ENCODE data around the gene PCBP3. TPM values are rescaled to one million over a fixed set of nuclear protein-coding genes. Genes with fewer than 3 reads are reported as not detected.

The PCBP3 gene
- total RNA-seq, 2 experiments from 2014 or later, result 3.4 to 3.9 TPM

DNA sequence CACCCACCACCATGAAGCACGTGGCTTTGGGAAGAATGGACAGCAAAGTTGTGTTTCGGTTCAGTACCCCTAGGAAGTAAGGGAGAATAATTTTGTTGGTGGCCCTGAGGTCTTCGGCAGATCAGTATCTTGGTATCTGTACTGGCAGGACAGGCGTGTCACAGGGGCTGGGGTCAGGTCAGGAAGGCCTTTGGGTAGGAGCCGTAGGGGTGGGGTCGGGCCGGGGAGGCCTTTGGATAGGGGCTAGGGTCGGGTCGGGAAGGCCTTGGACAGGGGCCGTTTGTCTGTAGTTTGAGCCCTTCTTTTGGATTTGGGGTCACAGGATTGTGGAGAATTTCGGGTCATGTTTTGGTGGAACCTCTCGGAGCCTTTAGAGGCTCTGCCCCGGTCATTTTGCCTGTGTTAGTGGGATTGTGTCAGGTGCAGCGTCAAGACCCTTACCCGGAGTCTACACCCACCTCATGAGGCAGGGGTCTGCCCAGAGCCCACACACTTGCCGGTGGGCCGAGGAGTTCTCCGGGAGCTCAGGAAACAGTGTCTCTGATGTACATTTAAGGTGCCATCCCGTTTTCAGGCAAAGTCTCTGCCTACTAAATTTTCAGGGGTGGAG lies 262.8 kb downstream of the PCBP3 start:
- ChIA-PET POLR2A (no interaction called here), CTCF (no interaction called here)
- DNase-seq, result no peak
- Mint-ChIP-seq H3K4me3 (no peak overlapping the region), H3K27me3 (no peaks in the 10 kb centered on the region), H3K4me1 (no peaks in the 10 kb centered on the region), H3K36me3 (ENCODE audit: low read depth) (no peaks in the 10 kb centered on the region), H3K27ac (no peak overlapping the region), H3K9me3 (no peaks in the 10 kb centered on the region)

DNA sequence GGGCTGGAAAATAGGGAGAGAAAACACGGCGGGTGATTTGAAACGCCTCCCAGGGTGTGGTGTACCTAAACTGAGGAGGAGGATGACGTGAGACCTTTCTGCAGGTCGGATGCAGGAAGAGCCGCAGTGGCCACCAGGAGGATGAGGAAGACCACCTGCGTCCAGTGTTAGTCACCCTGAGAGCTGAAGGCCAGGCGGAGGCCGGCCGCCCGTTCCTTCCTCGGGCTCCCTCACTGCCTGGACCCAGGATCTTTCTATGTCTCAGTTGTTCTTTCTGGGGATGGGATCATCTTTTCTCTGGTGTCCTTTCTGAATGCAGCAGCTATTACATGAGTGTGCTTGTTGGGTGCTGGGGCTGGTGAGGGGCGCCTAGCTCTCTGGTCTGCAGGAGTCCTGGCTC lies 263.3 kb downstream of the PCBP3 start:
- Mint-ChIP-seq H3K4me3 (no peak overlapping the region), H3K27me3 (no peaks in the 10 kb centered on the region), H3K27ac (no peak overlapping the region), H3K36me3 (ENCODE audit: low read depth) (no peaks in the 10 kb centered on the region), H3K4me1 (no peaks in the 10 kb centered on the region), H3K9me3 (no peaks in the 10 kb centered on the region)
- POLR2A ChIA-PET, result no interaction called here
- CTCF ChIA-PET, result no interaction called here
- DNase-seq, result no peak

- no peak overlapping the region for H3K27ac Mint-ChIP-seq
- no peak overlapping the region for H3K4me3 Mint-ChIP-seq
- CTCF ChIA-PET, result no interaction called here
- H3K27me3 Mint-ChIP-seq, result no peaks in the 10 kb centered on the region
- no peaks in the 10 kb centered on the region for H3K36me3 Mint-ChIP-seq (ENCODE audit: low read depth)
- POLR2A ChIA-PET, result no interaction called here
- DNase-seq, result no peak
- no peaks in the 10 kb centered on the region for H3K9me3 Mint-ChIP-seq
- H3K4me1 Mint-ChIP-seq, result no peaks in the 10 kb centered on the region
Observed at GRCh38 chr21:45908536-45909237, 265.2 kb downstream of the PCBP3 start.

GRCh38 chr21:45909238-45909988 lies 265.9 kb downstream of the PCBP3 start:
- H3K36me3 Mint-ChIP-seq (ENCODE audit: low read depth), result no peaks in the 10 kb centered on the region
- H3K27ac Mint-ChIP-seq, result no peak overlapping the region
- CTCF ChIA-PET, result no interaction called here
- no peaks in the 10 kb centered on the region for H3K4me1 Mint-ChIP-seq
- POLR2A ChIA-PET, result no interaction called here
- H3K27me3 Mint-ChIP-seq, result no peaks in the 10 kb centered on the region
- no peak for DNase-seq
- no peak overlapping the region for H3K4me3 Mint-ChIP-seq
- no peaks in the 10 kb centered on the region for H3K9me3 Mint-ChIP-seq

GRCh38 chr21:45910155-45910547 lies 266.6 kb downstream of the PCBP3 start:
- ChIA-PET POLR2A (no interaction called here), CTCF (no interaction called here)
- no peaks in the 10 kb centered on the region for H3K27me3 Mint-ChIP-seq
- H3K36me3 Mint-ChIP-seq (ENCODE audit: low read depth), result no peaks in the 10 kb centered on the region
- no peak overlapping the region for H3K27ac Mint-ChIP-seq
- H3K4me3 Mint-ChIP-seq, result no peak overlapping the region
- no peak for DNase-seq
- no peaks in the 10 kb centered on the region for H3K4me1 Mint-ChIP-seq
- H3K9me3 Mint-ChIP-seq, result no peaks in the 10 kb centered on the region

GRCh38 chr21:45910548-45911221 lies 267.2 kb downstream of the PCBP3 start:
- Mint-ChIP-seq H3K9me3 (no peaks in the 10 kb centered on the region), H3K27me3 (no peaks in the 10 kb centered on the region), H3K27ac (no peak overlapping the region), H3K36me3 (ENCODE audit: low read depth) (no peaks in the 10 kb centered on the region), H3K4me3 (no peak overlapping the region), H3K4me1 (no peaks in the 10 kb centered on the region)
- ChIA-PET CTCF (no interaction called here), POLR2A (no interaction called here)
- no peak for DNase-seq

DNA sequence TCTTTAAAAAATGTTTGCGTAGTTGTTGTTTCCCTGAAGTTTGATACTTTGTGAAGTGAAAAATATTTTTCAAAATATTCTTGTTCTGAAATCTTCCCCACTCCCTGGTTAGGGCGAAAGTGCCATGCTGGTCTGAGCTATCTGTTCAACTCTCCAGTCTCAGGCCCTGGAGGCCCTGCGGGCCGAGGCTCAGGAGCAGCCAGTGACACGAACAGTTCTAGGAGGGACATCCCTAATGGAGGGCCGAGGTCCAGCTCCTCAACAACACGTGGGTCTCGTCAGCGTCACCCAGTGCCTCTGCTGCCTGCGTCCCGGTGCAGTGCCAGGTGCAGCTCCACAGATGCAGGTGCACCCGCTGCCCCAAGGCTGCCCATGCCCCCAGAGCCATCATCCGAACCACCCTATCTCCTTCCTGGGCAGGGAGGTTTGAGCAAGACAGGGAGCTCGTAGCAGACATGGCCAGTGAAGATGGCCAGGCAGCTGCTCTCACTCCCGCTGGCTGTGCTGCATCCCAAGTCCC lies 268.3 kb downstream of the PCBP3 start:
- H3K27ac Mint-ChIP-seq, result no peak overlapping the region
- no peaks in the 10 kb centered on the region for H3K36me3 Mint-ChIP-seq (ENCODE audit: low read depth)
- no peaks in the 10 kb centered on the region for H3K27me3 Mint-ChIP-seq
- no peaks in the 10 kb centered on the region for H3K9me3 Mint-ChIP-seq
- CTCF ChIA-PET, result no interaction called here
- H3K4me3 Mint-ChIP-seq, result no peak overlapping the region
- POLR2A ChIA-PET, result no interaction called here
- peaks cover 2% of the 10 kb centered on the region for H3K4me1 Mint-ChIP-seq
- DNase-seq, result no peak

DNA sequence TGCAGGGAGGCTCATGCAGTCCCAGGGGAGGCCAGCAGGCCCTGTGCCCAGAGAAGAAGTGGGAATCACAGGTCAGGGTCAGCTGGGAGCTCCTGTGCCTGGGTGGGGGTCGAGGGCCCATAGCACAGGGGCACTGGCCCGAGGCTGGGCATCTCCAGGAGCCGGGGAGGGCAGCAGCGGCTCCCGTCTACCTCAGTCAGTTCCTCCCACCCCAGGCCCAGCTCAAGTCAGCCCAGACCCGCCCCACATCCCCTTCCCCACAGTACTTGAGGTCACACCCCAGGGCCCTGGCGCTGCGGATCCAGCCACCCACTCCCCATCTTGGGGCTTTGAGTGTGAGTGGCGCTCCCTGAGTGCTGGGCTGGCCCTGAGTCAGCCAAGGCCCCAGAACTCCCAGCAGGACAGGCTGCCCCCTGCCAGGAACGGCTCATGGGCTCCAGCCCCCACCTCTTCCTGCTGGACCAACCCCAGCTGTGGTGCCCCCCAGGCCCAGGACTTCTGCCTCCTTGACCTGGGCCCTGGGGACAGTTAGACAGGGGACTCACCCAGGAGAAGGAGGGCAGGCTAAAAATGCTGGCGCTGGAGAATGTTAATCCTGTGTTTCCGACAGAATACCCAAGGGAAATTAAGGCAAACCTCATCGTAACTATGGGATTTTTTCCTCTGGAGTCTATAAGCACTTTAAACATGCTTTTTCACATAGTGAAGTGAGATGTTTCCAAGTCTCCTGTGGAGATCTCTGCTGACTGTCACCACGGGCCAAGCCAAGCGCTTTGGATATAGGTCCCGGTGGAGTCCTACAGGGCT lies 269.3 kb downstream of the PCBP3 start:
- ChIA-PET CTCF (no interaction called here), POLR2A (no interaction called here)
- no peak for DNase-seq
- H3K27ac Mint-ChIP-seq, result no peak overlapping the region
- H3K9me3 Mint-ChIP-seq, result no peaks in the 10 kb centered on the region
- H3K4me3 Mint-ChIP-seq, result no peak overlapping the region
- peaks cover 2% of the 10 kb centered on the region for H3K4me1 Mint-ChIP-seq
- no peaks in the 10 kb centered on the region for H3K27me3 Mint-ChIP-seq
- H3K36me3 Mint-ChIP-seq (ENCODE audit: low read depth), result no peaks in the 10 kb centered on the region

GRCh38 chr21:45913418-45913765 lies 269.9 kb downstream of the PCBP3 start:
- Mint-ChIP-seq H3K4me3 (no peak overlapping the region), H3K9me3 (no peaks in the 10 kb centered on the region), H3K27me3 (no peaks in the 10 kb centered on the region), H3K4me1 (peaks cover 2% of the 10 kb centered on the region), H3K36me3 (ENCODE audit: low read depth) (no peaks in the 10 kb centered on the region), H3K27ac (no peak overlapping the region)
- POLR2A ChIA-PET, result no interaction called here
- DNase-seq, result no peak
- CTCF ChIA-PET, result no interaction called here

DNA sequence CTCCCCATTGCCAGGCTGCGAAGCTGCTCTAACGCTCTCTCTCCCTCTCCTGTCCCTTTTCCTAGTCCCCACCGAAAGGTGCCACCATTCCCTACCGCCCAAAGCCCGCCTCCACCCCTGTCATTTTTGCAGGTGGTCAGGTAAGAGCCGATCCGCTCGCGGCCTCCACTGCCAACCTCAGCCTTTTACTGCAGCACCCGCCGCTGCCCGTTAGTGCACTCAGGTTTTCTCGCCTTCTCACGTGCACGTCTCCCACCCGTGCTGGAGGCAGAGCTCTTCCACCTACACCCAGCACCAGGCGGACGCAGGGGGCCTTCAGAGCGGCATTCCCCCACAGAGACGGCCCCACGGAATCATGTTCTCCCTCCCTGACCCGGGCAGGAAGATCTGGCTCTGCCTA lies 270.4 kb downstream of the PCBP3 start:
- DNase-seq, result no peak
- no peak overlapping the region for H3K27ac Mint-ChIP-seq
- no peaks in the 10 kb centered on the region for H3K27me3 Mint-ChIP-seq
- peaks cover 2% of the 10 kb centered on the region for H3K4me1 Mint-ChIP-seq
- no peaks in the 10 kb centered on the region for H3K9me3 Mint-ChIP-seq
- POLR2A ChIA-PET, result no interaction called here
- H3K4me3 Mint-ChIP-seq, result no peak overlapping the region
- H3K36me3 Mint-ChIP-seq (ENCODE audit: low read depth), result no peaks in the 10 kb centered on the region
- CTCF ChIA-PET, result no interaction called here

- Mint-ChIP-seq H3K9me3 (no peaks in the 10 kb centered on the region), H3K4me3 (no peak overlapping the region), H3K27ac (no peak overlapping the region), H3K36me3 (ENCODE audit: low read depth) (no peaks in the 10 kb centered on the region), H3K27me3 (no peaks in the 10 kb centered on the region), H3K4me1 (peaks cover 2% of the 10 kb centered on the region)
- CTCF ChIA-PET, result no interaction called here
- no peak for DNase-seq
- POLR2A ChIA-PET, result no interaction called here
Observed at GRCh38 chr21:45914321-45914845, 270.9 kb downstream of the PCBP3 start.

- Mint-ChIP-seq H3K36me3 (ENCODE audit: low read depth) (no peaks in the 10 kb centered on the region), H3K27ac (no peak overlapping the region), H3K4me1 (peaks cover 2% of the 10 kb centered on the region), H3K9me3 (no peaks in the 10 kb centered on the region), H3K4me3 (no peak overlapping the region), H3K27me3 (no peaks in the 10 kb centered on the region)
- DNase-seq, result no peak
- ChIA-PET POLR2A (no interaction called here), CTCF (no interaction called here)
Observed at GRCh38 chr21:45916011-45916840, 272.7 kb downstream of the PCBP3 start.
